ENCODE results near the gene PARK7. TPM values are rescaled to one million over a fixed set of nuclear protein-coding genes. Genes with fewer than 3 reads are reported as not detected.

PARK7 gene
- total and polyA plus RNA-seq, 2 experiments from 2014 or later: 178 to 679 TPM

- Histone ChIP-seq H3K4me1 (ENCODE audit: insufficient read depth) (peaks cover 3% of the 10 kb centered on the region; the same call in 1 of the 2 replicates), H4K20me1 (replicated peaks; ENCODE audit: insufficient read depth) (no peaks in the 10 kb centered on the region), H3K36me3 (ENCODE audit: insufficient read depth) (no peaks in the 10 kb centered on the region), H3K79me2 (replicated peaks; ENCODE audit: insufficient read depth) (no peaks in the 10 kb centered on the region), H2AFZ (no peak overlapping the region), H3K27ac (ENCODE audit: low read depth) (no peak overlapping the region), H3K4me2 (no peak overlapping the region), H3K27me3 (ENCODE audit: insufficient read depth) (peaks cover 35% of the 10 kb centered on the region), H3F3A (replicated peaks; ENCODE audit: low read depth) (peaks cover 6% of the 10 kb centered on the region; the same call in 1 of the 2 replicates), H3K4me3 (no peak overlapping the region), H3K9me2 (ENCODE audit: insufficient read depth) (no peaks in the 10 kb centered on the region)
- TF ChIP-seq ZNF331 (CRISPR knock-in tag; IDR thresholded peaks at IDR 0.05; ENCODE audit: low read depth) (no peak), JUNB (IDR thresholded peaks at IDR 0.05; ENCODE audit: unreplicated experiment) (no peak)
- no peaks in the 10 kb centered on the region; the same call in 2 of the 3 replicates for H3K36me3 Mint-ChIP-seq (ENCODE audit: low read depth)
- H3K27ac Mint-ChIP-seq: no peak overlapping the region
- H3K27me3 Mint-ChIP-seq (ENCODE audit: insufficient read depth, low read depth, poor library complexity): peaks cover 29% of the 10 kb centered on the region
- no peak for ATAC-seq
- H3K9me3 Mint-ChIP-seq: peaks cover 5% of the 10 kb centered on the region; the same call in 1 of the 3 replicates
- no peak for DNase-seq (ENCODE audit: low spot score)
- H3K4me1 Mint-ChIP-seq: peaks cover 14% of the 10 kb centered on the region
- no peak overlapping the region for H3K4me3 Mint-ChIP-seq
Measured at GRCh38 chr1:7938070-7938469, 23.4 kb upstream of the PARK7 start.

GRCh38 chr1:7940034-7940433 lies 21.5 kb upstream of the PARK7 start:
- Mint-ChIP-seq H3K4me1 (peaks cover 14% of the 10 kb centered on the region), H3K27ac (no peak overlapping the region), H3K36me3 (ENCODE audit: low read depth) (no peaks in the 10 kb centered on the region; the same call in 2 of the 3 replicates), H3K9me3 (peaks cover 5% of the 10 kb centered on the region; the same call in 1 of the 3 replicates), H3K4me3 (no peak overlapping the region), H3K27me3 (ENCODE audit: insufficient read depth, low read depth, poor library complexity) (peaks cover 31% of the 10 kb centered on the region)
- no peak overlapping the region for H3K27ac ChIP-seq (ENCODE audit: low read depth)
- TF ChIP-seq POLR2AphosphoS5 (IDR thresholded peaks at IDR 0.05; ENCODE audit: low read depth) (no peak), REST (IDR thresholded peaks at IDR 0.05; ENCODE audit: unreplicated experiment) (no peak), EZH2 (IDR thresholded peaks at IDR 0.05; ENCODE audit: low read depth, unreplicated experiment) (no peak)
- DNase-seq (ENCODE audit: low spot score): no peak
- no peaks in the 10 kb centered on the region for H3K79me2 ChIP-seq (replicated peaks; ENCODE audit: insufficient read depth)
- peaks cover 47% of the 10 kb centered on the region for H3K27me3 ChIP-seq (ENCODE audit: insufficient read depth)
- H3K4me3 ChIP-seq: no peak overlapping the region
- no peak for ATAC-seq
- H2AFZ ChIP-seq: no peak overlapping the region
- H4K20me1 ChIP-seq (replicated peaks; ENCODE audit: insufficient read depth): no peaks in the 10 kb centered on the region
- no peak overlapping the region for H3K4me2 ChIP-seq
- no peaks in the 10 kb centered on the region for H3K9me2 ChIP-seq (ENCODE audit: insufficient read depth)
- H3K4me1 ChIP-seq (ENCODE audit: insufficient read depth): peaks cover 3% of the 10 kb centered on the region; the same call in 1 of the 2 replicates
- peaks cover 7% of the 10 kb centered on the region; the same call in 1 of the 2 replicates for H3F3A ChIP-seq (replicated peaks; ENCODE audit: low read depth)
- H3K36me3 ChIP-seq (ENCODE audit: insufficient read depth): no peaks in the 10 kb centered on the region

All from GM23338 (cell line).